GM06990 (cell line): ENCODE data around the gene RET.

Source experiments
- DNase-seq: peaks from one replicate; pipeline ENCODE4 v3.0.0-alpha.2; 2011; ENCODE audit not compliant: insufficient read length; ENCODE audit errors: extremely low read depth
- H3K27me3 ChIP-seq: replicated peaks from 2 replicates; pipeline ENCODE4 v1.6.0; 2011; ENCODE audit warnings: low read length; ENCODE audit not compliant: control insufficient read depth, insufficient read depth
- H3K36me3 ChIP-seq: 2 replicates; pipeline ENCODE4 v1.5.1; 2011; ENCODE audit warnings: low read length; ENCODE audit not compliant: control insufficient read depth, insufficient read depth
- H3K4me3 ChIP-seq: replicated peaks from 2 replicates; pipeline ENCODE4 v1.5.1; 2011; ENCODE audit warnings: low read depth, mild to moderate bottlenecking, control low read depth, low read length
- TF ChIP-seq, protein P1 (sequence below): IDR thresholded peaks from 2 replicates; pipeline ENCODE4 v1.5.1; 2011; ENCODE audit warnings: low read length, control low read depth, mild to moderate bottlenecking, inconsistent platforms; ENCODE audit not compliant: insufficient read depth, poor library complexity, severe bottlenecking

Gene RET

DNA sequence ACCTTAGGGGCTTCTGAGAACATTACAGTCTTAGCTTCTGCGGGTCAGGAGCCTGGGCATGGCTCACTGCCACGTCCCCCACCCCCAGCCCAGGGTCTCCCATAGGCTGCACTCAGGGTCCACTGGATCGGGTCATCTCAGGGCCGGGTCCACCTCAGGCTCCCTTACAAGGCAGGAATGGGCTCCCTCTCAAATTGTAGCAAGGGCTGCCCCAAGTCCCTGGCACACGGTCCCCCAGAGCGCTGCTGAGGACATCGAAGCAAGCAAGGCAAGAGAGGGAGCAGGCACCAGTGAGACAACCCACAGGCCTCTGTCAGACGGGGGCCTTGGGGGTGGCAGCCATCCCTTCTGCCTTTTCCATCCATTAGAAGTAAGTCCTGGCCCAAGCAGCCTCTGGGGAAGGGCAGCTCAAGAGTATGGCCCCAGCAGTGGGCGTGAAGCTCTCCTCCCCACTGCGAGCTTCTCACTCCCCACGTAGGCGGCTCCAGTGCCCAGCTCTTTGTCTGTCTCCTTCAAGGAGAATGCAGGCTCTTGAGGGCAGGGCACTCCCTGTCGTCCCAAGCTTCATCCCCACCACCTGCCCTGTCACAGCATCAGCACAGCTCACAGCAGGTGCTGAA is 18.0 kb upstream of the RET start:
- DNase-seq, result no peak

DNA sequence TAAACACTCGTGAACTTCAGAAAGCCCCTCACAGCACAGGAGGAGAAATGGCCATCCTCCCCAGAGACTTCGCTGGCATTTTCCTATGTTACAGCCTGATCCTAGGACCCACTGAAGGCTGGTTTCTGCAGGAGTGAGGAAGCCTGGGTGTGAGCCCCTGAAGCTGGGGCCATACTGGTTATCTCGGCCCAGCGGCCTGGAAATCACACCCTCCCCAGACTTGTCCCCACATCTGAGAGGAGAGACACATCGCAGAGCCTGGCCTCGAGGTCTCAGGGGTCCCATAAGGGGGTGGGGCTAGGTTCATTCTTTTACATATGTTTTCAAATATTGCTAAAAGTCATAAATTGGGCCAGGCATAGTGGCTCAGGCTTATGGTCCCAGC is 17.5 kb upstream of the RET start:
- no peak overlapping the region for H3K4me3 ChIP-seq
- no peaks in the 10 kb centered on the region; the same call in 1 of the 2 replicates for H3K27me3 ChIP-seq
- TF ChIP-seq, protein P1, sequence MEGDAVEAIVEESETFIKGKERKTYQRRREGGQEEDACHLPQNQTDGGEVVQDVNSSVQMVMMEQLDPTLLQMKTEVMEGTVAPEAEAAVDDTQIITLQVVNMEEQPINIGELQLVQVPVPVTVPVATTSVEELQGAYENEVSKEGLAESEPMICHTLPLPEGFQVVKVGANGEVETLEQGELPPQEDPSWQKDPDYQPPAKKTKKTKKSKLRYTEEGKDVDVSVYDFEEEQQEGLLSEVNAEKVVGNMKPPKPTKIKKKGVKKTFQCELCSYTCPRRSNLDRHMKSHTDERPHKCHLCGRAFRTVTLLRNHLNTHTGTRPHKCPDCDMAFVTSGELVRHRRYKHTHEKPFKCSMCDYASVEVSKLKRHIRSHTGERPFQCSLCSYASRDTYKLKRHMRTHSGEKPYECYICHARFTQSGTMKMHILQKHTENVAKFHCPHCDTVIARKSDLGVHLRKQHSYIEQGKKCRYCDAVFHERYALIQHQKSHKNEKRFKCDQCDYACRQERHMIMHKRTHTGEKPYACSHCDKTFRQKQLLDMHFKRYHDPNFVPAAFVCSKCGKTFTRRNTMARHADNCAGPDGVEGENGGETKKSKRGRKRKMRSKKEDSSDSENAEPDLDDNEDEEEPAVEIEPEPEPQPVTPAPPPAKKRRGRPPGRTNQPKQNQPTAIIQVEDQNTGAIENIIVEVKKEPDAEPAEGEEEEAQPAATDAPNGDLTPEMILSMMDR, result no peak
- H3K36me3 ChIP-seq, result no peaks in the 10 kb centered on the region
- DNase-seq, result no peak

More for the DNA sequence above, 18.0 kb upstream of the RET start:
- H3K4me3 ChIP-seq, result no peak overlapping the region
- H3K27me3 ChIP-seq, result no peaks in the 10 kb centered on the region; the same call in 1 of the 2 replicates
- H3K36me3 ChIP-seq, result no peaks in the 10 kb centered on the region
- TF ChIP-seq, protein P1, result no peak

DNA sequence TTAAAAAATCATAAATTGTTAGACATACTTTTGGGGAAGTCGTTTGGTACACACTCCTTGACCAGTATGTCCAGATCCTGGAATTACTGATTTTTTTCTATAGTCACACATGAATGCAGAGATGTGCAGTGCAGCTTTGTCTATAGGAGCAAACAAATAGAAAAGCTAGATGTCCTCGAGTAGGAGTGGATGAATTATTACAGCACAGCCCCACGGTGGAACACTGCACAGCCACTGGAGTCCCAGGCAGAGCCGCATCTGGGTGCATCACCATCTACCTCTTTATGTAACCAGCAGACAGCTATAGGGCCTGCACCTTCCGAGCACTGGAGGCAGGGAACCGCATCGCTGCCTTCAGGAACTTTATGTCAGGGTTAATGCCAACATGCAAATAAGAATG is 17.0 kb upstream of the RET start:
- TF ChIP-seq, protein P1, result no peak

DNA sequence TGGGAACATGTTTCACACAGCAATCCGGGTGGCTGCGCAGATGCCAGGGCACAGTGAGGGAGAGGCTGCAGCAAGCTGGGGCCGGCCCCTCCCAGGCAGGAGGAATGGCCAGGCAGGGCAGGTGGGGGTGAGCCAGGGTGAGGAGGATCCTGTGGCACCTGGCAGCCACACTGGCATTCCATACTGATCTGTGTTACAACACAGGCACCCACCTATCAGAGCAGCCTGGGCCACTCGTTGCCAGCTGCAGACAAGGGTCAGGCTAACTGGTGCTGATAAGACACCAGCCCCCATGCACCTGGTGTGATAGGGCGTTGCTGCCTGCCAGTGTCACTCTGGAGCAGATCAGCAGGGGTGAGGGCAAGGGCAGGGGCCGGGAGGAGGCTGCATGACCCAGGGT is 16.6 kb upstream of the RET start:
- TF ChIP-seq, protein P1, result no peak
- H3K4me3 ChIP-seq, result no peak overlapping the region
- H3K27me3 ChIP-seq, result no peaks in the 10 kb centered on the region; the same call in 1 of the 2 replicates
- no peaks in the 10 kb centered on the region for H3K36me3 ChIP-seq
- no peak for DNase-seq

More for the DNA sequence above, 17.0 kb upstream of the RET start:
- no peak for DNase-seq
- H3K36me3 ChIP-seq, result no peaks in the 10 kb centered on the region
- H3K4me3 ChIP-seq, result no peak overlapping the region
- no peaks in the 10 kb centered on the region; the same call in 1 of the 2 replicates for H3K27me3 ChIP-seq

DNA sequence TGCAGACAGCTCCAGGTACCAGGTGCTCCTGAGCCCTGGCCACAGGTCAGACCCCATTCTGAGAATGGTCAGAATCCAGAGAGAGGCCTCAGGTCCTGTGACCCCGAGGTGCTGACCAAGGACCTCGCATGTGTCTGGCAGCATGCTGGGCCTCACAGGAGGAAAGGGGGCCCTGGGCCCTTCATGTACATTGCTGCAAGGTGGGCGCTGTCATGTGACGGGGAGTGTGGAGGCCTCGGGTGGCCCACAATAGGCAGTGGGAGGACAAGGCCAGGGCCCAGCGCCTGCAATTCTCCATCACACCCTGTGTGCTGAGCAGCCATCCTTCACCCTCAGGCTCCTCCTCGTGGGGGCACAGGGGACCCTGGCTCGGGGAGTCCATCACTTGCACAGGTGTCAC is 15.5 kb upstream of the RET start:
- TF ChIP-seq, protein P1, result no peak

More for the DNA sequence above, 15.5 kb upstream of the RET start:
- no peak overlapping the region for H3K4me3 ChIP-seq
- DNase-seq, result no peak
- no peaks in the 10 kb centered on the region for H3K36me3 ChIP-seq
- no peaks in the 10 kb centered on the region; the same call in 1 of the 2 replicates for H3K27me3 ChIP-seq
